ENCODE results near the gene AACS.

Gene AACS

GRCh38 chr12:125152463-125152862 lies 87.2 kb downstream of the AACS start:
- DNase-seq (ENCODE audit: low read depth) = no peak

- DNase-seq (ENCODE audit: low read depth) = no peak
These were observed 90.1 kb downstream of the AACS start for GRCh38 chr12:125155366-125155765.

- no peak for DNase-seq (ENCODE audit: low read depth)
These were observed 91.9 kb downstream of the AACS start for GRCh38 chr12:125157177-125157576.

GRCh38 chr12:125159702-125160101 lies 94.5 kb downstream of the AACS start:
- no peak for DNase-seq (ENCODE audit: low read depth)

- no peak for DNase-seq (ENCODE audit: low read depth)
These were observed 95.2 kb downstream of the AACS start for GRCh38 chr12:125160281-125160955.

GRCh38 chr12:125161712-125162022 lies 96.4 kb downstream of the AACS start:
- DNase-seq (ENCODE audit: low read depth) = no peak

GRCh38 chr12:125162489-125163028 lies 97.3 kb downstream of the AACS start:
- no peak for DNase-seq (ENCODE audit: low read depth)

GRCh38 chr12:125163148-125163547 lies 97.9 kb downstream of the AACS start:
- DNase-seq (ENCODE audit: low read depth) = no peak

GRCh38 chr12:125164541-125164940 lies 99.3 kb downstream of the AACS start:
- DNase-seq (ENCODE audit: low read depth) = no peak

GRCh38 chr12:125166041-125166440 lies 100.8 kb downstream of the AACS start:
- no peak for DNase-seq (ENCODE audit: low read depth)

GRCh38 chr12:125167658-125168057 lies 102.4 kb downstream of the AACS start:
- no peak for DNase-seq (ENCODE audit: low read depth)

- no peak for DNase-seq (ENCODE audit: low read depth)
These were observed 104.2 kb downstream of the AACS start for GRCh38 chr12:125169451-125169850.

GRCh38 chr12:125169870-125170269 lies 104.6 kb downstream of the AACS start:
- DNase-seq (ENCODE audit: low read depth) = no peak

- DNase-seq (ENCODE audit: low read depth) = no peak
These were observed 106.0 kb downstream of the AACS start for GRCh38 chr12:125171267-125171666.

- no peak for DNase-seq (ENCODE audit: low read depth)
These were observed 107.1 kb downstream of the AACS start for GRCh38 chr12:125172231-125172850.

- no peak for DNase-seq (ENCODE audit: low read depth)
These were observed 110.3 kb downstream of the AACS start for GRCh38 chr12:125175576-125175975.

GRCh38 chr12:125178222-125178621 lies 113.0 kb downstream of the AACS start:
- no peak for DNase-seq (ENCODE audit: low read depth)

- no peak for DNase-seq (ENCODE audit: low read depth)
These were observed 114.9 kb downstream of the AACS start for GRCh38 chr12:125180144-125180543.

- no peak for DNase-seq (ENCODE audit: low read depth)
These were observed 115.9 kb downstream of the AACS start for GRCh38 chr12:125181107-125181506.

- DNase-seq (ENCODE audit: low read depth) = peak; percentile 63
These were observed 118.2 kb downstream of the AACS start for GRCh38 chr12:125183187-125184067.

GRCh38 chr12:125184213-125184967 lies 119.2 kb downstream of the AACS start:
- no peak for DNase-seq (ENCODE audit: low read depth)

- DNase-seq (ENCODE audit: low read depth) = no peak
These were observed 120.1 kb downstream of the AACS start for GRCh38 chr12:125185311-125185739.
